Measurements from ENCODE around the gene PFN1. TPM values are rescaled to one million over a fixed set of nuclear protein-coding genes. Genes with fewer than 3 reads are reported as not detected.

The PFN1 gene
- total RNA-seq, 1 donor from 2014 or later = 218 TPM

Small RNA genes lying within 50 kb of the gene (microRNA-seq; reads per million reads assigned to microRNA genes)
- not detected for gene MIR6864
- not detected for gene MIR6865

Other genes starting within 250 kb of the PFN1 start
- 34.4 TPM for gene PELP1, start 244.4 kb downstream of the PFN1 start, total RNA-seq
- gene ARRB2, start 237.9 kb downstream of the PFN1 start, total RNA-seq = 28.3 TPM
- 17.2 TPM for gene MED11, start 217.1 kb downstream of the PFN1 start, total RNA-seq
- 0.11 TPM for gene ZMYND15, start 208.7 kb downstream of the PFN1 start, total RNA-seq
- gene CXCL16, start 208.6 kb downstream of the PFN1 start, total RNA-seq = 3.9 TPM
- gene TM4SF5, start 176.6 kb downstream of the PFN1 start, total RNA-seq = not detected
- 0.70 TPM for gene VMO1, start 162.2 kb downstream of the PFN1 start, total RNA-seq
- gene GLTPD2, start 159.6 kb downstream of the PFN1 start, total RNA-seq = not detected
- gene PSMB6, start 152.4 kb downstream of the PFN1 start, total RNA-seq = 225 TPM
- 12.6 TPM for gene PLD2, start 141.4 kb downstream of the PFN1 start, total RNA-seq
- gene MINK1, start 115.2 kb downstream of the PFN1 start, total RNA-seq = 50.7 TPM
- 0.78 TPM for gene C17orf107, start 49.0 kb downstream of the PFN1 start, total RNA-seq
- 0.41 TPM for gene CHRNE, start 45.4 kb downstream of the PFN1 start, total RNA-seq
- gene GP1BA, start 16.3 kb downstream of the PFN1 start, total RNA-seq = not detected
- 199 TPM for gene SLC25A11, start 8.5 kb downstream of the PFN1 start, total RNA-seq
- 91.8 TPM for gene RNF167, start 8.3 kb downstream of the PFN1 start, total RNA-seq
- gene ENO3, start 2.6 kb upstream of the PFN1 start, total RNA-seq = 549 TPM
- gene SPAG7, start 19.3 kb upstream of the PFN1 start, total RNA-seq = 166 TPM
- gene CAMTA2, start 39.1 kb upstream of the PFN1 start, total RNA-seq = 37.1 TPM
- gene INCA1, start 49.0 kb upstream of the PFN1 start, total RNA-seq = 2.4 TPM
- 708 TPM for gene KIF1C, start 49.4 kb upstream of the PFN1 start, total RNA-seq
- gene SLC52A1, start 86.9 kb upstream of the PFN1 start, total RNA-seq = not detected
- 9.6 TPM for gene ZFP3, start 129.9 kb upstream of the PFN1 start, total RNA-seq
- gene ZNF232, start 163.3 kb upstream of the PFN1 start, total RNA-seq = 4.9 TPM
- 0.08 TPM for gene USP6, start 167.5 kb upstream of the PFN1 start, total RNA-seq
- 7.2 TPM for gene ZNF594, start 243.3 kb upstream of the PFN1 start, total RNA-seq

Data from Right ventricle myocardium inferior (tissue), 1 donor.